NCI-H2227 treated with DMSO at 0.1 percent for 48 hours (cell line): ENCODE measurements around the gene RING1.

Source experiments
- DNase-seq: peaks from one replicate; lab custom pipeline; 2025; lab: John Stamatoyannopoulos, UW

RING1 gene

DNA sequence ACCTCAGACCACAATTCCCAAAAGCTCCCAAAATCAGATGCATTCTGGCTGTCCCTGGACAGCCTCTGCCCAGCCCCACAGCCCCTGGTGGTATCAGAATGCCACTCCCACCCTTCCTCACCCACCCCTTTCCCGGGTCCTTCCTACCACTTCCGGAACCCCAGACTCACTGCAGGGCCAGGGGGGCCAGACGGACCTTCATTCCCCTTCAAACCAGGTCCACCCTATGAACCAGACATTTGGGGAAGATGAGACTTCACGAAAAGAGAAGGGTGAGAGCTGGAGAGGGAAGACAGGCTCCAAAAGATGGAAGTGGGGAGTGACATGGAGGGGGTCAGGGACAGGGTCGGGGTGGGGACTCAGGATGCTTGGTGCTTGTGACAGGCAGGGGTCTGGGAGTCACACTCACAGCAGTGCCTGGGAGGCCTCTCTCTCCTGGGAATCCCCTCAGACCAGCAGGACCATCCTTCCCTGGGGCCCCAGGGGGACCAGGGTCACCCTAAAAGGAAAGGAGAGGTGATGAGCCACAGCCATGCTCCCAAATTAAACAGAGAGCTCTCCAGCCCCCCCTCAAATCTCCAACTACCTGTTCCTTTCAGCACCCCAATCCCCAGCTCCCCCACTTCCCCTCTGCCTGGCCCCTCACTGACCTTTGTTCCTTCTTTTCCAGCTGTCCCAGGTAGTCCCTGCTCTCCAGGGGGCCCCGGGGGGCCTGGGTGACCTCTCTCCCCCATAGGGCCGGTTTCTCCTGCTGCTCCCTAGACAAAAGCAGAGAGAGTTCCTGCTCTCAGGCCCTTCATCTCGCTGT, 36.2 kb upstream of the RING1 start:
- DNase-seq = no peak

DNA sequence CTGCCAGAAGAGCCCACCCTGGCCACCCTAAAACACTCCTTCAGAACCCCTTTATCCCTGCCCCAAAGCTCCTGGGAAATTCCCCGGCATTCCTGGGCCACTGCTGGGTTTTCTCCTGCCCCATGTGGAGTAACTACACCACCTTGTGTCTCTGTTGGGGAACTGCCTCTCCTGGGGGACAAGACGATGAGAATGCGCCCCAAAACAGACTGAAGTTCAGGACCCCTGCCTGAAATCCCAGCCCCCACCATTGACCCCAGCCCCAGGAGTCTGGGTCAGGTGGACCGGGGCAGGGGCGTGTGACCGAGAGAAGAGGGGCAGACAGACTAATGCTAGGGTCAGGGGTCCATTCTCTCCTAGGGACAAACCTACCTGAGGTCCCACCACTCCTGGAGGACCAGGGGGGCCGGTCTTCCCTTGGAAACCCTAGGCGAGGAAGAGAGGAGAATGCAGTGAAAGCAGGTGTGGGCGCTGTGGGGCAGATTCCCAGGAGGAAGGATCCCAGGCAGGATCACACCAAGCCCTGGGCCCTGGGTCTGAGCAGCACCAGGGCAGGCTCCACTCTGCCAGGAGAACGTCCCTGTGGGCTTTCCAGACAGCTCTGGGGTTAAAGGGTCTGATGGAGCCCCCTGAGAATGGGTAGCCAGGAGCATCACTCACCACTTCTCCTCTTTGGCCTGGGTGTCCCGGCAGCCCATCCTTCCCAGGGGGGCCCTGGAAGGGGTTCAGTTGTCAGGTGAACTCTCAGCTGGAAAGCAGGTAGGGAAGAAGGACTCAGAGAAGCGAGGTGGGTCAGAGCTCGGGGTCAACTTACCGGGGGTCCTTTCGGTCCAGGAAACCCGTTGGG, 35.4 kb upstream of the RING1 start:
- DNase-seq = no peak

DNA sequence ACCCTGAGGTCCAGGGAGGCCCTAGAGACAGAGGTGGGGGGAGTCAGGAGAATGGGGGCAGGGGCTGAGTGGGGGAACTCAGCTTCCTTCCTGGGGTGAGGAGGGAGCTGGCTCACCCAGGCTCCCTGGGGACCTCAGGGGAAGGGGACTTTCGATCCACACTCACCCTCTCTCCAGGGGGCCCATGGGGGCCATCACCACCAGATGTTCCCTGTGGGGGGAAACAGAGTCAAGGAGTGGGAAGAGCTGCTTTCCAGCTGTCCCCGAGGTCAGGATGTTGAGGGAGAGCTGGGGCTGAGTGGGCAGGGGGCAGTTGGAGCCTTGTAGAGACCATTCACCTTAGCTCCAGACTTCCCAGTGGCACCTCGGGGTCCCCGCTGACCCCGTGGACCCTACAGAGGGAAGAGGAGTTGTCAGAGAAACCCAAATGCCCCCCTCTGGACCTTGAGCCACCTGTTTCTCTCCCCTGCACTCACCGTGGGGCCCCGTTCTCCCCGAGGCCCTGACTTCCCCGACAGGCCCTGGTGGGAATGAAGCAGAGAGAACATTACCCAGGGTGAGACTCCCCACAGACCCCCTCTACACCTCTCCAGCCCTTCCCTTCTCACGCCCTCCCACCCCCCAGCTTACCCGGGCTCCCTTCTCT, 34.6 kb upstream of the RING1 start:
- DNase-seq = no peak

DNA sequence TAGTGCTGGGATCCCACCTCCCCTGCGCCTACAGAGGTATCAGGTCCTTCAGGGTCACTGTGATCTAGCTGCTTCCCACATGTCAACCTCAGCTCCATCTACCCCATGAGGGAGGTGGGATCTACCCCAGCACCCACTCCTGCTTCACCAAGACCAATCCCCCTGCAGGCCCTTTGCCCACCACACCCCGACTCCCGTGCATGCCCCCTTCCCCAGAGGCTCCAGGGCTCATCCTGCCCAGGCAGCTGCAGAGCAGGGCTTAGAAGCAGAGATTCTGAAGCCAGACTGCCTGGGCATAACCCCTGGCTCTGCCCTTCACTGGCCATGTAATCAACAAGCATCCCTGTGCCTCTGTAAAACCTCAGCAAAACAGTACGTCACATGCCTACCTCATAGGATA, 33.5 kb upstream of the RING1 start:
- no peak for DNase-seq

- DNase-seq = no peak
These were observed 32.7 kb upstream of the RING1 start for GRCh38 chr6:33175436-33176069.

DNA sequence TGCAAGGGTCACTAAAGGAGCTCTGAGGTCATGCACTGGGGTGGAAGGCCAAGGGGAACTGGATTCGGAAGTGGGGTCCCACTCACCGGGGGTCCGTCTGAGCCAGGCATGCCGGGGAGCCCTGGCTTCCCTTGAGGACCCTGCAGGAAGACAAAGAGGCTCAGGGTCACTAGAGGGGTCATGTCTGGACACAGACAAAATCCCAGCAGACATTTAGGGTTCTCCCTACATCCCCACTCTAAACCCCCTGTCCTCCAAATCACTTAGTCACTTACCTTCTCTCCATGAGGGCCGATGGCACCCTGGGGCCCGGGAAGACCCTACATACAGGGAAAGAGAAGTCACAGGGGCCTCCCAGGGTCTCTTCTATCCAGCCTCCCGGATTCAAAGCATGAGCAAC, 31.4 kb upstream of the RING1 start:
- DNase-seq = no peak

- no peak for DNase-seq
These were observed 30.5 kb upstream of the RING1 start for GRCh38 chr6:33177552-33178446.

- DNase-seq = no peak
These were observed 29.4 kb upstream of the RING1 start for GRCh38 chr6:33178755-33179475.

GRCh38 chr6:33181141-33181540, 27.2 kb upstream of the RING1 start:
- DNase-seq = no peak

GRCh38 chr6:33183071-33183683, 25.1 kb upstream of the RING1 start:
- no peak for DNase-seq

- DNase-seq = no peak
These were observed 23.1 kb upstream of the RING1 start for GRCh38 chr6:33185190-33185589.

GRCh38 chr6:33185654-33186187, 22.6 kb upstream of the RING1 start:
- no peak for DNase-seq

GRCh38 chr6:33187809-33188208, 20.5 kb upstream of the RING1 start:
- DNase-seq = no peak

- no peak for DNase-seq
These were observed 19.1 kb upstream of the RING1 start for GRCh38 chr6:33189164-33189563.

- DNase-seq = no peak
These were observed 18.5 kb upstream of the RING1 start for GRCh38 chr6:33189625-33190448.

DNA sequence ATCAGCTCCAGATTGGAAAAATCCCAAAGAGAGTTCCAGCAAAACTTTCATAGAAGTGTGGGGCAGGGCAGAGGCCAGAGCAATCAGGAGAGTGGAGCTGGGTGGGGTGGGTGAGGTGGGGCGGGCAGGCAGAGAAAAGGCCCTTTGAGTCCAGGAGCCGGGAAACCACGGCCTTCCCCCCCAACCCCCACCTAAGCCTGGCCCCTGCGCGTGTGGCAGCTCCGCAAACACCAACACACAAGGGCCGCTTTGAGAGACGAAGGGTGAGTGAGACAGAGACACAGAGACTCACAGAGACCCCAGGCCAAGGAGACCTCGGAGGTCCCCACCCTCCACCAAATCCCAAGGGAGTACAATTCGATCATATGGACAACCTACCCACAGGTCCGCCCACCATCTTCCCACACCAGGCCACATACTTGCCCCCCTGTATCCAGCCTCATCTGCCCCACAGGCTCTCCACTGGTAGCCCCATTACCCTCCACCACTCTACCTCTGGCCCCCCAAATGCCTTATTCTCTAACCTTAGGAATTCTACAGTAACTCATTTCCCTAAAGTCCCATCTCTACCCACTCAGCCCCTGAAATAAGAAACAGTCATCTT, 17.7 kb upstream of the RING1 start:
- DNase-seq = no peak

DNA sequence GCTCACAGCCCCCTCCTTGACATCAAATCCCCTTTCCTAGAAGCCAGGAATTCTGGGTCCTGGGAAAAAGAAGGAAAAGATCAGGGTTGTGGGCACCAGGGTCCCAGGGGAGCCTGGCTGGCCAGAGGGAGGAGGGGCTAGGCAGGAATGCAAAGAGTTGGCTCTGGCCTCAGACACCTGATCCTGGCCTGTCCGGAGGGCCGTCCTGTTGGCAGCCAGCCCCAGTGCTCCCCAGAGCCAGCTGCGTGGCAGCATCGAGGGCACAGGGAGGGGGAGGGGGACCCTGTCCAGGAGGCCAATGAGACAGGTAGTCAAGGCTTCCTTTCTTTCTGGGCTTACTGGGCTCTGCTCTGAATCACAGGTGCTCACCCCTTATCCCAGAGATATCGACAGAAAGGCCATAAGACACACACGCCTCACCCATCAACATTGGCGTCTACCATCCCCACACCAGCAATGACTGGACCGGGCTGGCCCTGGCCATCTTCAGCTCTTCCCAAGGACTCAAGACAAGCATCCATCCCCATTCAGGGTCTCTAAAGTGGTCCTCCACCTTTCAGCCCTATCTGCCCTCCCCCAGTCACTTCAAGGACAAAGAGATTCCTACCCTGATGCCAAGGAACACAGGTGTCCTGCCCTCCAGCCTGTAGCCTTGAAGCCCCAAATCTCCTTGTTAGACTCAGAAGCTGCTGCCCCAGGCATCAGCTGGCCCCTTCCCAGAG, 16.8 kb upstream of the RING1 start:
- no peak for DNase-seq

GRCh38 chr6:33192105-33192646, 16.1 kb upstream of the RING1 start, which contains the start of gene COL11A2:
COL11A2 (minus strand) TSS chr6:33192467; CDS start chr6:33192240, 227 bp downstream.
- DNase-seq = no peak
